ENCODE data around the gene GMDS. TPM values are rescaled to one million over a fixed set of nuclear protein-coding genes. Genes with fewer than 3 reads are reported as not detected.

GMDS gene
- total and polyA plus RNA-seq, 2 of the 8 experiments (the other 6 are each of a cell fraction or from before 2014, with no cell fraction given): 16.8 to 50.0 TPM

- TF ChIP-seq FOSL1 (IDR thresholded peaks at IDR 0.05; ENCODE audit: insufficient read depth, low read depth, low read length) (no peak), SIRT6 (IDR thresholded peaks at IDR 0.05; ENCODE audit: low read length) (no peak), TCF12 (IDR thresholded peaks at IDR 0.05; ENCODE audit: low read depth, low read length) (0 out of 2 replicates have a peak, but pooled peaks have one; percentile 44), SRF (IDR thresholded peaks at IDR 0.05; ENCODE audit: low read depth, low read length) (no peak), CBX8 (IDR thresholded peaks at IDR 0.05; ENCODE audit: borderline replicate concordance, low read depth, low read length) (no peak), TAF1 (IDR thresholded peaks at IDR 0.05; ENCODE audit: low read depth, low read length) (no peak), E2F6 (IDR thresholded peaks at IDR 0.05) (no peak), KDM1A (IDR thresholded peaks at IDR 0.05; ENCODE audit: borderline replicate concordance, low read length) (no peak), YY1 (IDR thresholded peaks at IDR 0.05; ENCODE audit: low read depth, low read length) (peak; percentile 74), RFX5 (IDR thresholded peaks at IDR 0.05; ENCODE audit: borderline replicate concordance, low read depth, low read length) (no peak), CHD2 (IDR thresholded peaks at IDR 0.05; ENCODE audit: low read length) (0 out of 2 replicates have a peak, but pooled peaks have one; percentile 43), KDM4A (IDR thresholded peaks at IDR 0.05; ENCODE audit: low read depth, low read length, severe bottlenecking) (peak; percentile 63), POU5F1 (IDR thresholded peaks at IDR 0.05; ENCODE audit: low read depth, low read length) (no peak), CEBPB (IDR thresholded peaks at IDR 0.05; ENCODE audit: low read depth, low read length) (peak; percentile 90), TEAD4 (IDR thresholded peaks at IDR 0.05; ENCODE audit: low read depth, low read length) (no peak), RXRA (IDR thresholded peaks at IDR 0.05; ENCODE audit: insufficient read depth, low read depth, low read length) (no peak), BRCA1 (IDR thresholded peaks at IDR 0.05; ENCODE audit: low read depth, low read length) (no peak), HDAC2 (IDR thresholded peaks at IDR 0.05; ENCODE audit: borderline replicate concordance in 1 of 2, low read depth in 2 of 2, low read length in 2 of 2) (no peak), ASH2L (IDR thresholded peaks at IDR 0.05; ENCODE audit: low read length) (peak; percentile 52)
- TF ChIP-seq, protein P1, sequence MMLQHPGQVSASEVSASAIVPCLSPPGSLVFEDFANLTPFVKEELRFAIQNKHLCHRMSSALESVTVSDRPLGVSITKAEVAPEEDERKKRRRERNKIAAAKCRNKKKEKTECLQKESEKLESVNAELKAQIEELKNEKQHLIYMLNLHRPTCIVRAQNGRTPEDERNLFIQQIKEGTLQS (IDR thresholded peaks at IDR 0.05; ENCODE audit: insufficient read depth, low read depth, low read length): no peak
- TF ChIP-seq, protein P2, sequence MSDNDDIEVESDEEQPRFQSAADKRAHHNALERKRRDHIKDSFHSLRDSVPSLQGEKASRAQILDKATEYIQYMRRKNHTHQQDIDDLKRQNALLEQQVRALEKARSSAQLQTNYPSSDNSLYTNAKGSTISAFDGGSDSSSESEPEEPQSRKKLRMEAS (IDR thresholded peaks at IDR 0.05): peak; percentile 72
Measured at GRCh38 chr6:1607516-1608221, 637.7 kb downstream of the GMDS start (continued).
